B cell (primary cell): ENCODE results near the gene LAMA4. TPM values are rescaled to one million over a fixed set of nuclear protein-coding genes. Genes with fewer than 3 reads are reported as not detected.

Experiments used
- ATAC-seq: fragments of 200-7000 bp; cut with Tn5 transposase; one replicate; pipeline ENCODE4 v1.10.0; 2021; ENCODE audit warnings: low read depth, mild to moderate bottlenecking, moderate number of reproducible peaks, moderate library complexity
- CTCF ChIA-PET: fragments of 350-600 bp; sonication (Branson Sonifier 250); formaldehyde crosslinking; loops from one replicate; lab custom pipeline; 2021; ENCODE audit warnings: antibody characterized with exemption, inconsistent platforms; lab: Charles Lee
- POLR2A ChIA-PET: fragments of 350-600 bp; sonication (Branson Sonifier 250); formaldehyde crosslinking; loops from one replicate; lab custom pipeline; 2021; ENCODE audit warnings: antibody characterized with exemption; lab: Charles Lee
- DNase-seq: peaks from one replicate; pipeline ENCODE4 v3.0.0; 2013
- H2AFZ ChIP-seq: 2 replicates; pipeline ENCODE4 v1.6.1; 2012; ENCODE audit warnings: mild to moderate bottlenecking, low read depth, low read length; ENCODE audit not compliant: insufficient read depth, poor library complexity, severe bottlenecking
- H3K27ac ChIP-seq, 2 donors: 1 replicate in 1 of 2; 2 replicates in 1 of 2; pipeline ENCODE4 v1.5.1; 2012 to 2013; ENCODE audit warnings: low read length in 2 of 2, mild to moderate bottlenecking in 2 of 2, moderate library complexity in 1 of 2
- H3K27me3 ChIP-seq, 4 experiments: fragments of 200-600 bp in 1 of 4; sonication (generic) in 1 of 4; replicated peaks in 1 of 4; 1 replicate in 2 of 4; 2 replicates in 2 of 4; pipeline versions ENCODE4 v1.6.1 to v1.7.0; 2013 to 2016; ENCODE audit warnings: low read length in 3 of 4, mild to moderate bottlenecking in 2 of 4, mixed read lengths in 1 of 4, moderate library complexity in 1 of 4; ENCODE audit not compliant: insufficient read depth in 4 of 4, control insufficient read depth in 3 of 4; ENCODE audit errors: control extremely low read depth in 1 of 4
- H3K36me3 ChIP-seq, 2 experiments: replicated peaks in 1 of 2; 1 replicate in 1 of 2; 2 replicates in 1 of 2; pipeline versions ENCODE4 v1.6.1 to v1.7.1; 2013; ENCODE audit warnings: low read length in 1 of 2; ENCODE audit not compliant: insufficient read depth in 2 of 2, control insufficient read depth in 1 of 2; ENCODE audit errors: control extremely low read depth in 1 of 2, extremely low read depth in 1 of 2
- H3K4me1 ChIP-seq, 2 donors: fragments of 200-600 bp in 1 of 2; sonication (generic) in 1 of 2; 1 replicate in 1 of 2; 2 replicates in 1 of 2; pipeline versions ENCODE4 v1.5.1 to v1.6.1; 2013 to 2017; ENCODE audit warnings: low read length in 2 of 2; ENCODE audit not compliant: control insufficient read depth in 2 of 2, insufficient read depth in 2 of 2
- H3K4me2 ChIP-seq: replicated peaks from 2 replicates; pipeline ENCODE3; 2012; ENCODE audit warnings: mild to moderate bottlenecking, low read depth, low read length; ENCODE audit not compliant: poor library complexity, severe bottlenecking
- H3K4me3 ChIP-seq, 5 experiments: fragments of 200-600 bp in 1 of 5; sonication (generic) in 1 of 5; 1 replicate in 3 of 5; 2 replicates in 2 of 5; pipeline versions ENCODE4 v1.5.1 to v1.7.0; 2011 to 2016; ENCODE audit warnings: low read length in 4 of 5, mild to moderate bottlenecking in 4 of 5, low read depth in 2 of 5, control low read depth in 1 of 5, moderate library complexity in 1 of 5; ENCODE audit not compliant: insufficient read depth in 1 of 5; ENCODE audit errors: control extremely low read depth in 1 of 5, extremely low read depth in 1 of 5
- H3K79me2 ChIP-seq: fragments of 200-600 bp; sonication (generic); one replicate; pipeline ENCODE4 v1.6.0; 2016; ENCODE audit warnings: low read length; ENCODE audit not compliant: control insufficient read depth, insufficient read depth
- H3K9ac ChIP-seq: fragments of 200-600 bp; sonication (generic); 2 replicates; pipeline ENCODE4 v1.6.1; 2017; ENCODE audit warnings: mild to moderate bottlenecking, low read length, moderate library complexity
- H3K9me3 ChIP-seq, 3 donors: one replicate each; pipeline versions ENCODE4 v1.6.1 to v1.7.1; 2013; ENCODE audit warnings: low read length in 2 of 3; ENCODE audit not compliant: control insufficient read depth in 2 of 3, insufficient read depth in 1 of 3; ENCODE audit errors: control extremely low read depth in 1 of 3
- H4K20me1 ChIP-seq: 2 replicates; pipeline ENCODE4 v1.6.0; 2012; ENCODE audit warnings: mild to moderate bottlenecking, low read length; ENCODE audit not compliant: insufficient read depth, control insufficient read depth, poor library complexity, severe bottlenecking
- H3K27ac Mint-ChIP-seq: one replicate; pipeline ENCODE4 v1.8.0; 2021; ENCODE audit warnings: mixed read lengths
- H3K27me3 Mint-ChIP-seq: one replicate; pipeline ENCODE4 v1.8.0; 2021; ENCODE audit warnings: mixed read lengths
- H3K4me1 Mint-ChIP-seq: one replicate; pipeline ENCODE4 v1.8.0; 2021; ENCODE audit warnings: mixed read lengths
- H3K4me3 Mint-ChIP-seq: one replicate; pipeline ENCODE4 v1.8.0; 2021; ENCODE audit warnings: mixed read lengths
- H3K9me3 Mint-ChIP-seq: one replicate; pipeline ENCODE4 v1.8.0; 2022; ENCODE audit warnings: mixed read lengths; ENCODE audit not compliant: insufficient read depth
- CTCF ChIP-seq: fragments of 200-600 bp; IDR thresholded peaks from one replicate; pipeline ENCODE4 v1.8.0; 2022; ENCODE audit warnings: antibody characterized with exemption, mild to moderate bottlenecking
- EZH2 ChIP-seq: IDR thresholded peaks from 2 replicates; pipeline ENCODE4 v1.6.1; 2012; ENCODE audit warnings: borderline replicate concordance, low read depth, mild to moderate bottlenecking, moderate library complexity, low read length; ENCODE audit not compliant: insufficient read depth, poor library complexity, severe bottlenecking
- WGBS: methylation state at CpG from one replicate; pipeline ENCODE4 v1.1.5; 2013; ENCODE audit warnings: missing lambda C conversion rate; ENCODE audit not compliant: insufficient coverage; 5-methylcytosine and 5-hydroxymethylcytosine counted together
- intact Hi-C: fragments of 100-400 bp; cut with micrococcal nuclease; formaldehyde crosslinking; loops from one replicate; pipeline ENCODE4 v1.10.0; 2022
- polyA plus RNA-seq: library from polyadenylated mRNA; depleted of rRNA; stranded (reverse); fragments of >200 nt; gene quantifications from 2 replicates; pipeline ENCODE4 v1.2.3, GENCODE V29; 2012
- total RNA-seq, 2 donors: library from RNA; stranded (reverse); fragments of 120-200 nt in 1 of 2; gene quantifications; 1 replicate in 1 of 2; 2 replicates in 1 of 2; pipeline versions ENCODE4 v1.2.3 to v1.2.4, GENCODE V29; 2013 to 2022

Gene LAMA4
- total and polyA plus RNA-seq, 2 donors (not counting 1 experiment from before 2014, with no cell fraction given), result not detected

- H3K9me3 Mint-ChIP-seq, result no peaks in the 10 kb centered on the region
- Histone ChIP-seq H3K4me1 (no peaks in the 10 kb centered on the region), H3K9ac (no peak overlapping the region), H3K9me3 (no peaks in the 10 kb centered on the region), H3K4me2 (no peak overlapping the region), H2AFZ (no peak overlapping the region), H3K4me3 (no peak overlapping the region), H3K36me3 (no peaks in the 10 kb centered on the region), H4K20me1 (no peaks in the 10 kb centered on the region), H3K27ac (no peak overlapping the region), H3K79me2 (no peaks in the 10 kb centered on the region), H3K27me3 (peaks cover 0 to 4% (median 0%) of the 10 kb centered on the region in 4 experiments)
- no peak for ATAC-seq
- no peaks in the 10 kb centered on the region for H3K4me1 Mint-ChIP-seq
- H3K27me3 Mint-ChIP-seq, result peaks cover 7% of the 10 kb centered on the region
- CTCF ChIA-PET, result interaction anchor here (1.1 kb wide), 1 partner anchor 17 kb away, joined by 4 read pairs; no protein-coding TSS in a partner anchor
- TF ChIP-seq EZH2, result no peak
- no peak for TF ChIP-seq CTCF
- no peak overlapping the region for H3K4me3 Mint-ChIP-seq
- H3K27ac Mint-ChIP-seq, result no peak overlapping the region
- DNase-seq, result no peak
- no CpG with 5 or more reads among the region's 2 CpGs for WGBS
- intact Hi-C loops, result no loop called here
- POLR2A ChIA-PET, result no interaction called here
These were observed 56.7 kb downstream of the LAMA4 start for GRCh38 chr6:112197636-112198035.

GRCh38 chr6:112196306-112196705 is 58.1 kb downstream of the LAMA4 start:
- Mint-ChIP-seq H3K27ac (no peak overlapping the region), H3K4me3 (no peak overlapping the region), H3K4me1 (no peaks in the 10 kb centered on the region), H3K27me3 (peaks cover 12% of the 10 kb centered on the region), H3K9me3 (no peaks in the 10 kb centered on the region)
- Histone ChIP-seq H3K9ac (no peak overlapping the region), H3K79me2 (no peaks in the 10 kb centered on the region), H3K4me3 (no peak overlapping the region), H3K9me3 (no peaks in the 10 kb centered on the region), H2AFZ (no peak overlapping the region), H3K27me3 (peaks cover 0 to 4% (median 0%) of the 10 kb centered on the region in 4 experiments), H3K27ac (no peak overlapping the region), H3K4me2 (no peak overlapping the region), H3K36me3 (no peaks in the 10 kb centered on the region), H3K4me1 (no peaks in the 10 kb centered on the region), H4K20me1 (no peaks in the 10 kb centered on the region)
- CTCF ChIA-PET, result interaction anchor here (0.8 to 1.4 kb wide), 2 partner anchors 16 to 33 kb away, joined by 3 read pairs; no protein-coding TSS in a partner anchor
- WGBS, result 100% methylated on average over 1 of the region's 1 CpG
- intact Hi-C loops, result no loop called here
- POLR2A ChIA-PET, result no interaction called here
- no peak for ATAC-seq
- DNase-seq, result no peak
- TF ChIP-seq CTCF, result no peak
